HepG2 (cell line): Measurements from ENCODE around the gene LINGO3.

Experiments
- CHD4 ChIP-seq: fragments of 200-600 bp; sonication (generic); IDR thresholded peaks from 2 replicates; pipeline ENCODE4 v1.7.0; 2017; ENCODE audit warnings: mild to moderate bottlenecking, low read length, borderline replicate concordance
- FOXO1 ChIP-seq: sonication (generic); formaldehyde crosslinking; IDR thresholded peaks from 2 replicates; pipeline ENCODE4 v1.4.0; 2020; ENCODE audit warnings: missing genetic modification reagents
- HNRNPUL1 ChIP-seq: fragments of 200-400 bp; formaldehyde crosslinking; IDR thresholded peaks from 2 replicates; pipeline ENCODE4 v1.6.1; 2017; ENCODE audit warnings: low read depth, mild to moderate bottlenecking, low read length, moderate library complexity
- POLR2A ChIP-seq, 2 experiments: IDR thresholded peaks; 2 replicates each; pipeline ENCODE4 v1.6.1; 2011; ENCODE audit warnings: low read depth in 2 of 2, low read length in 2 of 2, mild to moderate bottlenecking in 1 of 2, moderate library complexity in 1 of 2; ENCODE audit not compliant: insufficient read depth in 1 of 2
- ZBTB42 ChIP-seq: sonication (generic); formaldehyde crosslinking; IDR thresholded peaks from 2 replicates; pipeline ENCODE4 v1.5.0; 2020; ENCODE audit warnings: mild to moderate bottlenecking, missing genetic modification reagents
- ZNF205 ChIP-seq: IDR thresholded peaks from 2 replicates; pipeline ENCODE4 v1.6.1; 2018; ENCODE audit warnings: missing biosample characterization, missing genetic modification reagents
- TF ChIP-seq, protein P1 (sequence below), 2 experiments: sonication (generic) in 1 of 2; formaldehyde crosslinking in 1 of 2; IDR thresholded peaks; 2 replicates each; pipeline versions ENCODE4 v1.5.1 to v1.6.1; 2011 to 2020; ENCODE audit warnings: borderline replicate concordance in 1 of 2, low read depth in 1 of 2, low read length in 1 of 2, mild to moderate bottlenecking in 1 of 2, missing genetic modification reagents in 1 of 2, moderate library complexity in 1 of 2

DNA sequence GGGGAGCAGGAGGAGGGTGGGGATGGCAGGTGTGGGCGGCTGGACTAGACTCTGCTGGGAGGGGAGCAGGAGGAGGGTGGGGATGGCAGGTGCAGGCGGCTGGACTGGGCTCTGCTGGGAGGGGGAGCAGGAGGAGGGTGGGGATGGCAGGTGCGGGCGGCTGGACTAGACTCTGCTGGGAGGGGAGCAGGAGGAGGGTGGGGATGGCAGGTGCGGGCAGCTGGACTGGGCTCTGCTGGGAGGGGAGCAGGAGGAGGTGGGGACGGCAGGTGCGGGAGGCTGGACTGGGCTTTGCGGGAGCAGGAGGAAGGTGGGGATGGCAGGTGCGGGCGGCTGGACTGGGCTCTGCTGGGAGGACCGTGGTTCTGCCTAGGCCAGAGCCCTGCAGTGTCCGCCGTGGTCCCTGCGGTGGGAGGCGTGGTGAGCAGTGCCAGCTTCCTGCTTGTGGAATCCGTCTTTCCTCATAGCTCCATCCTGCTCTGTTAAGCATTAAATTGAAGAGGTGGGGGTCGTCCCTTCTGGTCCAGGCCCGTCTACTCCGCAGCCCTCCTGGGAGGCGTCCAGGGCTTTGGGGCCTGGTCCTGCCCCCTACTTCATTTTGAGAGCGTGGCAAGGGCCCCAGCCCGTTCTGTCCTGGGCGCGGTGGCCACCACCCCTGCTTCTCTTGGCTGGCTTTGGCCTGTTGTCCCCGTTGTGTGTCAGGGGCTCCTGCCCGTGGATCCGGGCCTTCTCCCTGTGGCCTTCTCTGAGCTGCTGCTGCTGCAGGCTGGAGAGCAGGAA is 25.3 kb upstream of the LINGO3 start:
- TF ChIP-seq POLR2A (IDR thresholded peaks at IDR 0.05; ENCODE audit: insufficient read depth in 1 of 2, low read depth in 2 of 2, low read length in 2 of 2) (no peak), FOXO1 (CRISPR knock-in tag) (no peak), CHD4 (no peak), HNRNPUL1 (no peak), ZBTB42 (CRISPR knock-in tag) (no peak), ZNF205 (CRISPR knock-in tag) (no peak)
- TF ChIP-seq, protein P1, sequence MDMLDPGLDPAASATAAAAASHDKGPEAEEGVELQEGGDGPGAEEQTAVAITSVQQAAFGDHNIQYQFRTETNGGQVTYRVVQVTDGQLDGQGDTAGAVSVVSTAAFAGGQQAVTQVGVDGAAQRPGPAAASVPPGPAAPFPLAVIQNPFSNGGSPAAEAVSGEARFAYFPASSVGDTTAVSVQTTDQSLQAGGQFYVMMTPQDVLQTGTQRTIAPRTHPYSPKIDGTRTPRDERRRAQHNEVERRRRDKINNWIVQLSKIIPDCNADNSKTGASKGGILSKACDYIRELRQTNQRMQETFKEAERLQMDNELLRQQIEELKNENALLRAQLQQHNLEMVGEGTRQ (IDR thresholded peaks at IDR 0.05; ENCODE audit: low read depth, low read length): no peak
- TF ChIP-seq, protein P1 (CRISPR knock-in tag; IDR thresholded peaks at IDR 0.05; ENCODE audit: borderline replicate concordance): no peak
